ENCODE measurements around the gene KIF13A.
"Not testable (repeated sequence)": the region's sequence is repeated elsewhere in the genome, so short reads cannot be mapped to it uniquely, and the experiment has no call there.

Gene KIF13A

DNA sequence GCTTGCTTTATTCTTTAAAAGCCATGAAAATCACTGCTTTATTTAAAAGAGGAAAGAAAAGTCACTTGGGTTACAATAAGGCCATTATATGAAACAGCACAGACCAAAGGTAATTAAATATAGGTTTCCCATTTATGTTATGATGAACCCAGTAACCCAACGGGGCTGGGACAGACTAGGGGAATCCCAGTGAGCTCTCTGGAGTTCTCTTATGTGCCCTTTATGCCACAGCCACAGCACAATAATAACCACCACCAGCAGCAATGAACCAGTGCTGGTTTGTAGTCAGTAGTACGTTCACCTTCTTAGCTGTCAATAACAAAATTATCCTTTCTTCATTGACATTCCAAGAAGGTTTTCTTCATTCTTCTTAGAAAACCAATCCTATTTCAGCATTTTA is 87.4 kb downstream of the KIF13A start:
- no peak for DNase-seq (ENCODE audit: low read depth in 2 of 2)

DNA sequence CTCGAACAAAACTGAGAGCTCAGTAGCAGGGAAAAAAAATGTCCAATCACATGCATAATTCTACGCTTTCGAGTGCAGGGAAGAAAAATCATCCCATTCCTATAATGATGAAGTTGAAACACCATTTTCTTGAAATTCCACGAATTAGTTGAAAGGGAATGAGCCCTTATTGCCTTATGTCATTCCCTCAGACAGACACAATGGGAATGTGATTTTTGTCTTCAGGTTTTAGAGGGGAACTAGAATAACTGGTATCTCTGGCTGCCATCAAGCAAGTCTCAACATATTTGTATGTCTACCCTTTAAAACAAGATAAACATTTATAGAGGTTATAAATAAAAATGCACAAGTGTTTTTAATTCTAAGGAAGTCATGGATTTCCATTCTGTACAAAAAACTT is 87.9 kb downstream of the KIF13A start:
- no peak for DNase-seq (ENCODE audit: low read depth in 2 of 2)

DNA sequence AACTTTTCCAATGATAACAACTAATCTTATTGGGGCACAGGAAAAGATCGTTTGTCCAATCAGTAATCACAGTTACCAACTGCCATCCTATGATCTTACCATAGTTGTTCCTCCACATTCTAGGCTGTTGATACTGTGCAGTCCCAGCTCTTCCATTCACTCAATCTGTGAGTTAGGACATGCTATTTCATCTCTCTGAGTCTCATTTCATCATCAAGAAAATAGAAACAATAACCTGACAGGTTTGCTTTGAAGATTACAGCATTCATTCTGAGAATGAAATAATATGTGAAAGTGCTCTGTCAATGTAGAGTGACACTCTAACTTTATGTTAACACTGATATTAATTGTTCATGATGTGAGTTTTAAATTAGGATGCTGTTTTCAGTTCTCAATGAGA is 89.8 kb downstream of the KIF13A start:
- DNase-seq (ENCODE audit: low read depth in 2 of 2) = no peak

DNA sequence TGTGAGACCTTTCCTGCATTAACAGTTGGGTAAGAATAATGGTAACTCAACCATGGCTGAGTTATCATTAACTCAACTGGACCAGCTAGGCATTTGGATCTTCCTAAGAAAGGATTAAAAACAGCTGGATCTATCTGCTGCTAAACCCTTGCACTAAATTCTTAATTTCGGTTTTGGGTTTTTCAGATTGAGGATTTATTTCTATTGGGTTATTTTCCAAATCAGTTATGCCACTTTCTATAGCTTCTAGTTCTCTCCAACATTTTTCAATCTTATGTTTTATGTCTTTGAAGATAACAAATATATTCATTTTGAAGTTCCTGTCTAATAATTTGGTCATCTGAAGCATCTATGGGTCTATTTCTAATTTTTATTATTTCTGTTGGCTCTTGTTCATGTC is 92.5 kb downstream of the KIF13A start:
- DNase-seq (ENCODE audit: low read depth in 2 of 2) = no peak

DNA sequence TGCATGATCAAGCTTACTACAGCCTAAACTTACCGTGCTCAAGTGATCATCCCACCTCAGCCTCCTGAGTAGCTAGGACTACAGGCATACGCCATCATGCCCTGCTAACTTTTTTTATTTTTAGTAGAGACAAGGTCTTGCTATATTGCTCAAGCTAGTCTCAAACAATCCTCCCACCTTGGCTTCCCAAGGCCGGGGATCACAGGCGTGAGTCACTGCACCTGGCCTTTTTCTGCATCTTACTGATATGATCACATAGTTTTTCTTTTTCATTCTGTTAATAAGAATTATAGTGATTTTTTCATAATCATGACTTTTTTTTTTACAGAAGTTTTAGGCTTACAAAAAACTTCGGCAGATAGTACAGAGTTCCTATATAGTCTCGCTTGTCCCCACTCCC is 93.2 kb downstream of the KIF13A start:
- DNase-seq (ENCODE audit: low read depth in 2 of 2) = no peak

DNA sequence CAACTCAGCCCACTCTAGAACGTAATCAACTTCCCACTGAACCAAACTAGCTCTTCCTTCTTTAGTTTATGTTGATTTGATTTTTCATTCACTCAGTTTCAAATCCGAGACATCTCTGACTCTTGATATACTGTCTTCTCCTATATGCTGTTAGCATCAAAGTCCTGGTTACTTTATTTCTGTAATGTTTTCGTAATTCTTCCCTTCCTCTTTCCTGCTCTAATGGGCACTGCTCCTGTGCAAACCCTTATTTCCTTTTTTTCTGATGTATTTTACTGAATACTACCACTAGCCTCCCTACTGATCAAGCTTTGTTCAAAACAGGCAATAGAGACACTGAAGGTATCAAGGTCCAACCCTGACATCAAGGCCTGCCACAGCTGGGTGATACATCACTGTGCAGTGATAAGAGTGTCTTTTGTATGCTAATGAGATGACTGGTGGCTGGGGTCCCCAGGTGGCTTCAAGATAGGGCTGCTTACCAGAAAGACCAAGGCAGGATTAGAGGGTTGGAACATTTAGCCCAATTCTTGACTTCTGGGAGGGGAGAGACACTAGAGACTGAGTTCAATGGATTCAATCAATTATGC is 95.2 kb downstream of the KIF13A start:
- no peak for DNase-seq (ENCODE audit: low read depth in 2 of 2)

DNA sequence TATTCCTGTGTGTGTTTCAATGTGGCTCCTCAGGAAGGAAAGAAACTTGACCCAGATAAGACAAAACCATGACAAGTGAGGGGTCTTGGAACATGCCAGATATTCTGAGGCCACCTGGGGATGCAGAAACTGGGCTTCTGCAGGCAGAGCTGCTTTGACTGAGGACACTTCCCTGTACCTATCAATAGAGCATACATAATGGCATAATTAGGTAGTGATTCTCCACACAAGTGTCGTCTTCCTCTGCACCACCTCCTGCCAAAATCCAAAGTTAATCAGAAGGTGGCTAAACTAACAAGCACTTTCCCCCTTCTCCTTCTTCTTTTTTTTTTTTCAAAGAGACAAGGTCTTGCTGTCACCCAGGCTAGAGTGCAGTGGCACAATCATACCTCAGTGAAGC is 97.1 kb downstream of the KIF13A start:
- no peak for DNase-seq (ENCODE audit: low read depth in 2 of 2)

DNA sequence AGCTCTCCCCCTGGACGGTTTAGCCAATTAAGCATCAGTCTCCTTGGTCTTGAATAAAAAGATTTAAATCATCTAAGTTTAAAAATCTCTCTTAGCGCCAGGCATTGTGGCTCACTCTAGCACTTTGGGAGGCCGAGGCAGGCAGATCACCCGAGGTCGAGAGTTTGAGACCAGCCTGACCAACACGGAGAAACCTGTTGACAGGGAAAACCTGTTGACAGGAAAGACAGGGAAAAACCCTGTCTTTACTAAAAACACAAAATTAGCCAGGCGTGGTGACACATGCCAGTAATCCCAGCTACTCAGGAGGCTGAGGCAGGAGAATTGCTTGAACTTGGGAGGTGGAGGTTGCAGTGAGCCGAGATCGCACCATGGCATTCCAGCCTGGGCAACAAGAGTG is 97.7 kb downstream of the KIF13A start:
- DNase-seq (ENCODE audit: low read depth in 2 of 2) = not testable (repeated sequence)

DNA sequence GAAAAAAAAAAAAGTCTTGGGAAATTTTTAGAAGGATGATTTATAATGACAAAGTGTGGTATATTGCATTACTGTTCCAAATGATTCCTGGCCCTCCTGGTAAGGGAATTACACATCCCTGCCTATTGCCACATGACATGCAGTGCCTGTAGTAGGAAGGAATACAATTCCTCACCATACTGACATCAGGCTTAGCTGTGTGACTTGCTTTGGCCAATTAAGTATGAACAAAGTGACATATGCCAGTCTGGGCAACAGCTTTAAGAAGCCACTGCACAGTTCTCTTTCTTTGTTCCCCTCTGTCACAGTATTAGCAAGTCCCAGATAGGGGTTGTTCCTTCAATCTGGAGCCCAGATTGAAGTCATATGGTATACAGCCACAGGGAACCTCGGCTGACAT is 100.5 kb downstream of the KIF13A start:
- no peak for DNase-seq (ENCODE audit: low read depth in 2 of 2)

DNA sequence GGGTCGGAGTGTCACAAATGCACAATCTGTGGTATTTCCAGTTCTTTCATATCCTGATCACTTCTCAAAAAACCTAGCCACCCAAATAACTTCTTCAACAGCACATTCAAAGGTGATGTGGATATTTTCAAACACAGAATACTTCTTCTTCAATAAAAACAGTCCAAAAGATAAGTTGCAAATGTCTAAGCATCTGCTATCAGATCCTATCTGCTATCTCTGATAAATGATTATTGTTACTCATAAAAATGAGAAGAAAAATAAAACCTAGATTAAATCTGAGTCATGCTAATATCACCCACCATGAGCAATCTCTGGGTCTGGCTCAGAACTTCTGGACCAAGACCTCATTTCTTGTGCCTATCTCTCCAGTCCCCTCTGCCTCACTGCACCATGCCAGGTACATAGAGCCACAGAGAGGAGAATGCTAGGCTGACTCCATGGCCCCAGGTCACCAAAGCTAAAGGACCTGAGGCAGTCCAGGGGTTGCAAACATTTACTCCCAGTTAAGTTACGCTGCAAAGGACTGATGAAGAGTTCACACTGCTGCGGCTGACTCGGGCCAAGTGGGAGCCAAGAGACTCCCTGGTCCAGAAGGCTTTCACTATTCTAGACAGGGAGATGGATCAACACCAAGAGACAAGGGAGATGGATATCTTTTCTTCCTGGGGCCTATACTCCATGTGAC is 101.4 kb downstream of the KIF13A start:
- no peak for DNase-seq (ENCODE audit: low read depth in 2 of 2)

DNA sequence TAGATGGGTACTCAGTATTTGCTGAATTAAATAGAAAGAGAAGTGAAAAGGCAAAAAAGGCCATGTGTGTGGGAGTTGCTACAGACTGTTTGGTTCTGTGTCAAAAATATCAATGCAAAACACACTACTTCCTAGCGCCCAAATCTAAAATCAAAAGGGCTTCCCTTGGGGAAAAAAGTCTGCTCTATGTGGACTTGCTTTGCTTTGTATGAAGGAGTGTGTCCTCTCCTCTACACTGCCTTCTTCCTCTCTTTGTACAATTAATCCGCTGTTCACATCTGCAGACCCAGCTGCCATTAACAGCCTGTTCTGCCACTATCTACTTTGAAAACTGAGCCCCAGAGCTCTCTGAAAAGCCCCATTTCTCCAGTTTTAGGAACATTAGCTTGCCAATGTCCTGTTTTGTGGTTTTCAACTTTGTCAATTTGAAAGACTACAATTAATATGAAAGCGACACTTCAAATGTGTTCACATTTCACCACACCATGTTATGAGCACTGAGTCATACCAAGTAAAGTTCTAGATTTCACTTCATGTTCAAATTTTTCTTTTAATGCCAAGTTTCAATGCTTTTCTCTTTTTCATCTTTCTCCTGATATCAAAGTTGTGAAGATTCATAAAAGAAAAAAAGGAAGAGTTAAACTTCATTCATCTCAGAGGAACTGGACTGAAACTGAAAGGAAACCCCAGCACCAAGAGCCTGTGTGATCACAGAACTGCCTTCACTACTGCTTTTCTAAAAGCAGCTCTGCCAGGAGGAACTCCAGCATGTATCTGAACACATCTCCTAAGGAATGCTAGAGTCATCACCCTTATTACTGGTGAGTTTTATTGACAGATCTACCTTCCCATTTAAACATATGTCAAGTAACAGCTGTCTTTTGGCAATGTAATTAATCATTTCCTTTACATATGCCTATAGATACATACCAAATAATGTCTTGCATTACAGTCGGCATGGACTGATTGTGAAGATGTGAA is 102.6 kb downstream of the KIF13A start:
- DNase-seq (ENCODE audit: low read depth in 2 of 2) = no peak

DNA sequence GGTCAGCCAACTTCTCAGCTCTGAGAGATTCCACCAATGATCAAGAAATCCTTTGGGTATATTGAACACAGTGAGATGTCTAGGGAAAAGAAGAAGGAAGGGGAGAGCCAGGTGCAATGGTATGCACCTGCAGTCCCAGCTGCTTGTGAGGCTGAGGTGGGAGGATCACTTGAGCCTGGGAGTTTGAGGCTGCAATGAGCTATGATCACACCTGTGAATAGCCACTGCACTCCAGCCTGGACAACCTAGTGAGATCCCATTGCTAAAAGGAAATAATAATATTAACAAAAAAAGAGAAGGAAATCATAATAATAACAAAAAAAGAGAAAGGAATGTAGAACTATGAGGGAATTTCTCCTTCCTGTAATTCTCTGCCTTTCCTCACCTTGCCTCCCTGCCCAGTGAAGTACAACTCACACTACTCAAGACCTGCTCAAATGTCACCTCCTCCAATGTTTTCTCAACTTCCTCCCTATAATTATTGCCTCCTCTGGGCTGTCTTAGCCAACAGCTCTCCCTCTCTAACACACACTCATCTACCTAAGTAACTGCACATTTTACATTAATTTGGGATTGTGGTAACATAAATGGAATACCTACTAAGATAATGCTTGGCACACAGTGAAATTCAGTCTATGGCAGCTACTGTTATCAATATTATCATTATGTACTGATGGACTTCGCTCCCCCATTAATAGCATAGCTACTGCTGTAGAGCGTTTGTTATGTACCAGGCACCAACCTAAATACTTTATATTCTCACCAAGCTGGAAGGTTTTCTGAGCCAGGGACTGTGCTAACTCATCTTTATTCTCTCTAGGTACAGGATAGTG is 103.6 kb downstream of the KIF13A start:
- DNase-seq (ENCODE audit: low read depth in 2 of 2) = no peak

DNA sequence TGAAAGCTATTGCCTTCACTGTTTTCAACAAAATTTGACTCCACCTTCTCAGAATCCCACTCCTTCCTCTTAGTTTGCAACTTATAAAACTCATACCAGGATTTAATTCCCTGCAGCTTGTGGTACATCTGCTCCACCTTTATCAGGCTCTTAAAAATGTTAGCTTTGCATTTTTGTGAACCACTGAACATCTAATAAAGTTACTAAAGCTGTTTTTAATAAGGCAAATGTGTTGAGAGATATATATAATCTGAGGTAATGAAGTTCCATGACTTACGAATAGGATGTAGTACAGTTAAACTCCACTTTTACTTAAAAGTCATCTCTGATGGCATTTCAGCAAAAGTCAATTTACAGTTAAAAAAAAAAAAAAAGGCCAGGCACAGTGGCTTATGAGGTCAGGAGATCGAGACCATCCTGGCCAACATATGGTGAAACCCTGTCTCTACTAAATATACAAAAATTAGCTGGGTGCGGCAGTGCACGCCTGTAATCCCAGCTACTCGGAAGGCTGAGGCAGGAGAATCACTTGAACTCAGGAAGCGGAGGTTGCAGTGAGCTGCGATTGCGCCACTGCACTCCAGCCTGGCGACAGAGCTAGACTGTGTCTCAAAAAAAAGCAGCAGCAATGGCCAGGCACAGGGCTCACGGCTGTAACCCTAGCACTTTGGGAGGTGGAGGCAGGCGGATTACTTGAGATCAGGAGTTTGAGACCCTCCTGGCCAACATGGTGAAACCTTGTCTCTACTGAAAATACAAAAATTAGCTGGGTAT is 106.2 kb downstream of the KIF13A start:
- DNase-seq (ENCODE audit: low read depth in 2 of 2) = no peak

DNA sequence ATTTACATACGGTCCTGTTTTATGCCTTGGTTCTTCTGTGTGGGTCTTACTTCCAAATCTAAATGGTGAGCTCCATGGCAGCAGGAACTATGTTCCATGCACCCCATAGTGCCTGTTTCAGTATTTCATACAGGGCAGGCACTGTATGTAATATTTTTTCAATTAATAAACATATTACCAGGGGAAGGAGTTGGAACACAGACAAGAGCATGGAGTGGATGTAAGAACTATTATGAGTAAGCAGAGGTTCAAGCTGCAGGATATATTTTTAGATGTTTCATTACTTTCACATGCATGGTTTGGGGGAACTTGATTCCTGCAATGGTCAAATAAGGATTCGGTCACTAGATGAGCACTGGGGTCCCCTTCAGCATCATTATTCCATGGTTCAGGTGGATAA is 108.3 kb downstream of the KIF13A start:
- no peak for DNase-seq (ENCODE audit: low read depth in 2 of 2)

DNA sequence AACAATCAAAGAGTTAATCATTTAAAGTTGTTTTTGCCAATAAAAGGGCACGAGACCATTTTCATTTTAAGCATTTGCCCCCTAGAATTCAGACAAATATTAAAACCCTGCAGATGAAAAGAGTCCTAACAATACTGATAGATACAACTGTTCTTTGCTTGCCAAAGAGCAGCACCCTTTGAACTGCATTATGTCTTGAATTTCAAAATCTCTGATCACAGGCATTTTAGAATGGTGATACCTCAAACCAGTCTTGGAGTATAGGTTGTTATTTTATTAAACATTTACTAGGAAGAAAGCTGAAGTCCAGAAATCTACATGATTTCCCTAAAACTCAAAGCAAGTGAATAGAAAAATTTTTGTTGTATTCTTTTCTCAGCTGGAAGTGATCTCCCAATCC is 108.7 kb downstream of the KIF13A start:
- no peak for DNase-seq (ENCODE audit: low read depth in 2 of 2)

DNA sequence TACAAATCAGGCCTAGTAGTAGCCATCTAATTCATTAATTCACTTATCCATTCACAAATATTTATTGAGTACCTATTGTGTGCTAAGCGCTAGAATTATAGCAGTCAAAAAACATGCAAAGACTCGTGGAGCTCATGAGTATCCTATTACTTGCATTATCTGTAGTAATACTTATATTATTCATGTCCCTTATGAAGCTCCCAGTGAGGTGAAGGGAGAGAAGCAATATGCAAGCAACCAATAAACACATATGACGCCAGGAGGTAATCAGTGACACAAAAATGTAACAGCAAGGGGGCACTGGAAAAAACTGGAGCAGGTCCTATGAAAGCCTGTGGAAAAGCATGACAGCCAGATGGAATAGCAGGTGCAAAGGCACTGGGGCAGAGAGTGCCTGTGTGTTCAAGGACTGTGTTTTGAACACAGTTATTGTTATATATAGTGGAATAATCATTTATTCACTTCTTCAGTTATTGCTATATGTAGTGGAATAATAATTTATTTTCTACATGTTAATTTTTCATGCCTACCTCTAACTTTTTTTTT is 109.5 kb downstream of the KIF13A start:
- no peak for DNase-seq (ENCODE audit: low read depth in 2 of 2)

DNA sequence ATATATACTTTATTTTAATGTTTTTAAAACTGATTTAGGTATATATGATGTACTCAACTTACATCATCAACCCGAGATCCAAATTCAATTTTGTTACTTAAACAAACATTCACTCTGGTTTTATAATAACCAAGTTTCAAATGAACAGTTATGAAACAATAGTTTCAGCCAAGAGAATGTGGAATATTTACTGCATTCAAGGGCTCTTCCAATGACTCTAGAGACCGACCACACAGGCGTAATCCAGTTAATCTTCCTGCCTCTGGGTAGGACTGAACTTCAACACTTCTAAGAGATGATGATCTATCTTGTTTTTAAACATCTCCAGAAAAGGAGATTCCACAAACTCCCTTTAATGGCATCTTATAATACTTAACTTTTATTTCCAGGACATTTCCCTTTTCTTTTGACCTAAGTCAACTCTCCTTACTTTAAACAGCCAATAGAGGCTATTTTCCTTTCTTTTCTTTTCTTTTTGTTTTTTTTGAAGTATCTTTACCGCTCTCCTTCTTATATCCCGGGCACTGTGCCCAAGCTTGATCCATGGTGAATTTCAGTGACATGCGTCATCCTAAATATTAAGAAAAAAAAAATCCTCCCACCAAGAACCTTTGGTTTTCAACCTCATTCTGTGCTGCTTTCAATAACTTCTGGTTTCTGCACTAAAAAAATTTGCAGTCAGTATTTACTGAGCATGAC is 110.1 kb downstream of the KIF13A start:
- no peak for DNase-seq (ENCODE audit: low read depth in 2 of 2)

DNA sequence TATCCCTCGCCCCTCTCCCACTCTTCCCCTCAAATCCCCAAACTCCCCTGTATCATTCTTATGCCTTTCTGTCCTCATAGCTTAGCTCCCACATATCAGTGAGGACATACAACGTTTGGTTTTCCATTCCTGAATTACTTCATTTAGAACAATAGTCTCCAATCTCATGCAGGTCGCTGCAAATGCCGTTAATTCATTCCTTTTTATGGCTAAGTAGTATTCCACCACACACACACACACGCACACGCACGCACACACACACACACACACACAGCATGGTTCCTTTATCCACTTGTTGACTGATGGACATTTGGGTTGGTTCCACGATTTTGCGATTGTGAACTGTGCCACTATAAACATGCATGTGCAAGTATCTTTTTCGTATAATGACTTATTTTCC is 112.7 kb downstream of the KIF13A start:
- DNase-seq (ENCODE audit: low read depth in 2 of 2) = no peak

DNA sequence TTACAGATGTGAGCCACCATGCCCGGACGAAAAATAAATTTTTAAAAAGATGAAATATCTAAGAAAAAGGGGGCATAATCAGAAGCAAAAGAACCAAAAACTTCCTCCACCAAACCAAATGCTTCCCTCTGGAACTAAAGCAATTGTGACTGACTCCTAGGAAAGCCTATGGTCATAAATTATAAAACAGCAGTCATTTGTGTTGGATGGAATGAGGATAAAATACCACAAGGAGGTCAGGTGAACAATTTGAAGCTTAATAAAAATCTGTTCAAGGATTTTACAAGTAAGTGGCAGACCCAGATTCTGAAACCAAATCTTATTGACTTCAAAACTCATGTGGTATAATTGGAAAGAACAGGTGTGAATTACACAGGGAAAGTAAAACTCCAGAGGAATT is 114.5 kb downstream of the KIF13A start:
- DNase-seq (ENCODE audit: low read depth in 2 of 2) = no peak

DNA sequence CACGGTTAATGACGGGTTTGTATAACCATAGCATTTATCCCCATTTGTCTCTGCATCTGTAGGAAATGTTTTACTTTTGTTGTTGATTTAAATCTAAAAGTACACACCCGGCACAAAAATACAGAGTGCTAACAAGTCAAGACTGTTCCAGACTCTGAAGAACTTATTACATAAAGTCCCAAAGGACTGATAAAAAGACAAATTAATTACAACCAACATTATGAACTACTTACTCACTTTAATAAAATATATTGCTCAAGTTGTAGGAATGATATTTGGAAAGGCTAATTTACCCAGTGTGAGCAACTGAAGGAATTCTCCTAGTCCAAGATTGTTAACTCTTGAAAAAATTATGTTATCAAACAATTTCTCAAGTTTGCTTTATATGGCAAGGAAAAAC is 115.6 kb downstream of the KIF13A start:
- DNase-seq (ENCODE audit: low read depth in 2 of 2) = no peak
